ENCODE measurements around the gene CLSTN2.

DNA sequence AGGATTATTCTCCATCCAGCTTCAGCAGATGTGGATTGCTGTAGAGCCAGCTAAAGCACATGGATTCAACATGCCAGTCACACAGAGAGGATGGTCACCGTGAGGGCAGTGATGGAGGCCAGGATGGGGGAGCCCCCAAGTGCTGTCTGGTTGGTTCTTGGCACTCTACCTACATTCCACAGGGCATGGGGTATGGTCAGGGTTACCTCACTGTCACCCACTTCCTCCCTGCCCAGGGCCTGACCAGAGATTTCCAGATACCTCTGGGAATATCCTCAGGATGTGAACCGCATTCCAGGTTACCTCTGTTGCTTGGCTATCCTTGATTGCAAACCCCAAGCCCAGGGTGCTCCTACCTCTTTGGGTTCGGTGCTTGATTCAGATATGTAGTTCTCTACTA is 595.6 kb downstream of the CLSTN2 start:
- TF ChIP-seq, protein P1, sequence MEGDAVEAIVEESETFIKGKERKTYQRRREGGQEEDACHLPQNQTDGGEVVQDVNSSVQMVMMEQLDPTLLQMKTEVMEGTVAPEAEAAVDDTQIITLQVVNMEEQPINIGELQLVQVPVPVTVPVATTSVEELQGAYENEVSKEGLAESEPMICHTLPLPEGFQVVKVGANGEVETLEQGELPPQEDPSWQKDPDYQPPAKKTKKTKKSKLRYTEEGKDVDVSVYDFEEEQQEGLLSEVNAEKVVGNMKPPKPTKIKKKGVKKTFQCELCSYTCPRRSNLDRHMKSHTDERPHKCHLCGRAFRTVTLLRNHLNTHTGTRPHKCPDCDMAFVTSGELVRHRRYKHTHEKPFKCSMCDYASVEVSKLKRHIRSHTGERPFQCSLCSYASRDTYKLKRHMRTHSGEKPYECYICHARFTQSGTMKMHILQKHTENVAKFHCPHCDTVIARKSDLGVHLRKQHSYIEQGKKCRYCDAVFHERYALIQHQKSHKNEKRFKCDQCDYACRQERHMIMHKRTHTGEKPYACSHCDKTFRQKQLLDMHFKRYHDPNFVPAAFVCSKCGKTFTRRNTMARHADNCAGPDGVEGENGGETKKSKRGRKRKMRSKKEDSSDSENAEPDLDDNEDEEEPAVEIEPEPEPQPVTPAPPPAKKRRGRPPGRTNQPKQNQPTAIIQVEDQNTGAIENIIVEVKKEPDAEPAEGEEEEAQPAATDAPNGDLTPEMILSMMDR (conservative IDR thresholded peaks at IDR 0.05; ENCODE audit: low read depth, low read length) = no peak
- TF ChIP-seq EZH2 (IDR thresholded peaks at IDR 0.05; ENCODE audit: low read length, unreplicated experiment) = no peak

Data from PC-3 (cell line).